Body of pancreas (tissue), 4 donors: Measurements from ENCODE around the gene ANKRD50.

Experiments
- POLR2A ChIP-seq, 3 donors: fragments of 450-650 bp; IDR thresholded peaks; one replicate each; pipeline ENCODE4 v1.6.1; 2016; ENCODE audit warnings: antibody characterized with exemption in 3 of 3, mild to moderate bottlenecking in 2 of 3
- TF ChIP-seq, protein P1 (sequence below), 7 experiments: fragments of 450-650 bp in 4 of 7; fragments of 200-600 bp in 3 of 7; sonication (generic) in 3 of 7; IDR thresholded peaks; one replicate each; pipeline ENCODE4 v1.5.1; 2016 to 2019; ENCODE audit warnings: antibody characterized with exemption in 7 of 7

DNA sequence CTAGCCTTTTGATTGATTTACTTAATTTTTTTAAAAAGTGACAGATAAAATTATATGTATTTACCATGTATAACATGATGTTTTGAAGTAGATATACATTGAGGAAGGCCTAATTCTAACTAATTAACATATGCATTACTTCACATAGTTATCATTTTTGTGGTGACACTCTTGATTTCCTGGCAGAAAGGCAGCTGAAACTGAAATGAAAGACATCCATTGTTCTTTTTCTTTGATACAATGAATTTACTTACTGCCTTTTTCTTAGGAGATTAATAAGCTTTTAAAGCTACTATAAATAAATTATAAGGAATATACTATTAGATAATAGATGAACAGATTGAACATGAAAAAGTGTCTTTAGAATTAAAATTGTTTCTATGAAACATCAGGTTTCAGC, 26.7 kb downstream of the ANKRD50 start:
- TF ChIP-seq, protein P1, sequence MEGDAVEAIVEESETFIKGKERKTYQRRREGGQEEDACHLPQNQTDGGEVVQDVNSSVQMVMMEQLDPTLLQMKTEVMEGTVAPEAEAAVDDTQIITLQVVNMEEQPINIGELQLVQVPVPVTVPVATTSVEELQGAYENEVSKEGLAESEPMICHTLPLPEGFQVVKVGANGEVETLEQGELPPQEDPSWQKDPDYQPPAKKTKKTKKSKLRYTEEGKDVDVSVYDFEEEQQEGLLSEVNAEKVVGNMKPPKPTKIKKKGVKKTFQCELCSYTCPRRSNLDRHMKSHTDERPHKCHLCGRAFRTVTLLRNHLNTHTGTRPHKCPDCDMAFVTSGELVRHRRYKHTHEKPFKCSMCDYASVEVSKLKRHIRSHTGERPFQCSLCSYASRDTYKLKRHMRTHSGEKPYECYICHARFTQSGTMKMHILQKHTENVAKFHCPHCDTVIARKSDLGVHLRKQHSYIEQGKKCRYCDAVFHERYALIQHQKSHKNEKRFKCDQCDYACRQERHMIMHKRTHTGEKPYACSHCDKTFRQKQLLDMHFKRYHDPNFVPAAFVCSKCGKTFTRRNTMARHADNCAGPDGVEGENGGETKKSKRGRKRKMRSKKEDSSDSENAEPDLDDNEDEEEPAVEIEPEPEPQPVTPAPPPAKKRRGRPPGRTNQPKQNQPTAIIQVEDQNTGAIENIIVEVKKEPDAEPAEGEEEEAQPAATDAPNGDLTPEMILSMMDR (IDR thresholded peaks at IDR 0.05): no peak
- no peak for TF ChIP-seq POLR2A (IDR thresholded peaks at IDR 0.05)
